Measurements from ENCODE around the gene CSPG5.

The CSPG5 gene

DNA sequence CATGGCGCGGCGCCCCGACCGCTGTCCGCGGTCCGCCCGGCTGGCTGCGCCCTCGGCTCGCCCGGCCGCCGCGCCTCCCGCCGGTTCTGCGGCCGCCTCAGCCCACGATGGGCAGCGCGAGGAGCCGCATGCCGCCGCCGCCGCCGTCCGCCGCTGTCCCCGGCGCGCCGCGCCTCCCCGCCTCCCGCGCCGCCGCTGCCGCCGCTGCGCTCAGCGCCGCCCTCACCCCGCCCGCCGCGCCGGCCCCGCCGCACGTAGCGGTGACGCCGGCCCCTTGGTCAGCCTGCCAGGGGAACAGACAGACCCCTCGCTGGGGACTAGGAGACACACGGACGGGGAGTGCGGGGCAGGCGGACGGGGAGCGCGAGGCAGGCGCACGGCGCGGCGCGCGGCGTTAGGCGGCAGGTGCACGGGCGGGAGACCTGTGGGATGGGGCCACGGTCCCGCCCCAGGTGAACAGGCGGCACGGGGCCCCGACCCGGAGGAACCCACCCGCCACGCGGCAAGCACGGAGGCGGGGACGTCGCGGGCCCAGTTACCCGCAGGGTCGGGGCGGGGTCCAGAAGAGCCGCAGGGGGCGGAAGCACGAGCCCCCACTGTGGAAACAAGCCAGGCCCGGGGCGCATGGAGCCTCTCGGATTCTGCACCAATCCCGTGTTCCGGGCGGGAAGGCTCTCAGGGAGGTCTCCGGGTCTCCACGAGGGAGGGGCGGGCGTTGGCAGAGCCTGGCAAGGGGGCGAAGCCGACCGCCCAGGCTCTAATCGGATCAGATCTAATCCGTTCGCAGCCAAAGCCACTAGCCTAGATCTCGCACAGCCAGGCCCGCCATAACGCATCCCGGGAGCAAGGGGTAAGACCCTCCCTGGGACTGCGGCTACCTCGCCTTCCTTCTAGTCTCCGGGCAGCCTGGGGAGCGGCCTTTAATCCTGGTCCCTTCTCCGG is at the start of gene CSPG5:
Gene CSPG5 (minus strand): TSS at position 175 of the 942 bp plus-strand sequence. CDS start 172 bp downstream, at position 3.
- DNase-seq (ENCODE audit: low read depth): peak; percentile 15
- peak within 1 kb of the TSS; percentile 37 for H3K4me3 ChIP-seq (ENCODE audit: low read length)
- TF ChIP-seq CTCF (IDR thresholded peaks at IDR 0.05; ENCODE audit: insufficient read depth, low read depth, low read length, missing control alignments): no peak

- no peak for DNase-seq (ENCODE audit: low read depth)
- TF ChIP-seq CTCF (IDR thresholded peaks at IDR 0.05; ENCODE audit: insufficient read depth, low read depth, low read length, missing control alignments): no peak
- H3K4me3 ChIP-seq (ENCODE audit: low read length): no peak overlapping the region
Measured at GRCh38 chr3:47628426-47628825, 49.8 kb upstream of the CSPG5 start.

DNA sequence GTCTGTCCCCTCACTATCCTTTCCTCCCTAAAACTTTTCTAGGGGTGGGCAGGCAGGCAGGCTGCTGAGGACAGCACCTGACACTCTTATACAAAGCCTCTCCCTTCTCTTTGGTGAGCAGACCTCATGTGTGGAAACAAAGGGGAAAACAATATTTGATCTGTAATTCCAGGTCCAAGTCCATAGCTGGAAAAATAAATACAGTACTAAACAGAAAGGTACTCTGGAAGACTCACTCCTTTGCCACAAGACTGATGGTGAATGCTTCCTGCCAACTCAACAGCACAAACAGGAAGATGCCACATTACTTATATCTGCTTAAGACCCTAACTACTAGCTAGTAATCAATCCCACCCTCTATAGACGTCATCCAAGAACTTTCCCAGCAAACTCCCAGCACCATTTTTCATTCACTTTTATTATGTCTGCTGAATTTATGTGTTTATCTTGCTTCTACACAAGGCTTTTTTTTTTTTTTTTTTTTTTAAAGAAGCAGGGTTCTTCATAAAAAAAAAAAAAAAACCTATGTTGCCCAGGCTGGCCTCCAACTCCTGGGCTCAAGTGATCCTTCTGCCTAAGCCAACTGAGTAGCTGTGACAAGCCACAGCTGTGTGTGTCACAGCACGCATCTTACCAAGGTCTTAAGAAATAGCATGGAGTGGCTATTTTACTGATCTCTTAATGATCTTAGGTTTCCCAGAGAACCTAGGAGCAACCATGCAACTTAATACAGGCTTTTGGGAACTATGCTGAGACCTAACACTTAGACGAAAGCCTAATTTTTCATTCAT is 44.2 kb upstream of the CSPG5 start:
- no peak overlapping the region for H3K4me3 ChIP-seq (ENCODE audit: low read length)
- no peak for DNase-seq (ENCODE audit: low read depth)
- TF ChIP-seq CTCF (IDR thresholded peaks at IDR 0.05; ENCODE audit: insufficient read depth, low read depth, low read length, missing control alignments): no peak

GRCh38 chr3:47617086-47618010 is 38.7 kb upstream of the CSPG5 start:
- TF ChIP-seq CTCF (IDR thresholded peaks at IDR 0.05; ENCODE audit: insufficient read depth, low read depth, low read length, missing control alignments): no peak
- no peak overlapping the region for H3K4me3 ChIP-seq (ENCODE audit: low read length)
- peak; percentile 42 for DNase-seq (ENCODE audit: low read depth)

GRCh38 chr3:47614788-47615187 is 36.1 kb upstream of the CSPG5 start:
- peak; percentile 36 for DNase-seq (ENCODE audit: low read depth)
- no peak for TF ChIP-seq CTCF (IDR thresholded peaks at IDR 0.05; ENCODE audit: insufficient read depth, low read depth, low read length, missing control alignments)
- H3K4me3 ChIP-seq (ENCODE audit: low read length): no peak overlapping the region

- no peak for DNase-seq (ENCODE audit: low read depth)
- no peak for TF ChIP-seq CTCF (IDR thresholded peaks at IDR 0.05; ENCODE audit: insufficient read depth, low read depth, low read length, missing control alignments)
- H3K4me3 ChIP-seq (ENCODE audit: low read length): no peak overlapping the region
Measured at GRCh38 chr3:47613722-47614121, 35.1 kb upstream of the CSPG5 start.
